ENCODE results near the gene MYPN. TPM values are rescaled to one million over a fixed set of nuclear protein-coding genes. Genes with fewer than 3 reads are reported as not detected.

Gene MYPN
- total RNA-seq, 1 experiment from 2014 or later = 0.37 TPM

DNA sequence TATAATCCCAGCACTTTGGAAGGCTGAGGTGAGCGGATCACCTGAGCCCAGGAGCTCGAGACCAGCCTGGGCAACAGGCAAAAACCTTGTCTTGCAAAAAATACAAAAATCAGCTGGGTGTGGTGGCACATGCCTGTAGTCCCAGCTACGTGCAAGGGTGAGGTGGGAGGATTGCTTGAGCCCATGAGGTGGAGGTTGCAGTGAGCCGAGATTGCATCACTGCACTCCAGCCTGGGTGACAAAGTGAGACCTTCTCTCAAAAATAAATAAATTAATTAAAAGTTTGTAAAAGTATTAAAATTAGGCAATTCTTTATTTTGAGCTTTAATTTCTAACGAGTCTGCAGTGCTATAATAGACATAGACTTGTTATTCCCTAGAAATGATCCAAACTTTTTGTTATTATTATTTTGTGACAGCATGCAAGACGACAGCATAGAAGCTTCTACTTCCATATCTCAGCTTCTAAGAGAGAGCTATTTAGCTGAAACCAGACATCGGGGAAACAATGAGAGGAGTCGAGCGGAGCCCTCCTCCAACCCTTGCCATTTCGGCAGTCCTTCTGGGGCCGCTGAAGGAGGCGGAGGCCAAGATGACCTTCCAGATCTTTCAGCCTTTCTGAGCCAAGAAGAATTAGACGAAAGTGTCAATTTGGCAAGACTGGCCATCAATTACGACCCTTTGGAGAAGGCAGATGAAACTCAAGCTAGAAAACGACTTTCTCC is 11.9 kb downstream of the MYPN start:
- no peaks in the 10 kb centered on the region for H3K9me3 Mint-ChIP-seq (ENCODE audit: unreplicated experiment)
- TF ChIP-seq, protein P1, sequence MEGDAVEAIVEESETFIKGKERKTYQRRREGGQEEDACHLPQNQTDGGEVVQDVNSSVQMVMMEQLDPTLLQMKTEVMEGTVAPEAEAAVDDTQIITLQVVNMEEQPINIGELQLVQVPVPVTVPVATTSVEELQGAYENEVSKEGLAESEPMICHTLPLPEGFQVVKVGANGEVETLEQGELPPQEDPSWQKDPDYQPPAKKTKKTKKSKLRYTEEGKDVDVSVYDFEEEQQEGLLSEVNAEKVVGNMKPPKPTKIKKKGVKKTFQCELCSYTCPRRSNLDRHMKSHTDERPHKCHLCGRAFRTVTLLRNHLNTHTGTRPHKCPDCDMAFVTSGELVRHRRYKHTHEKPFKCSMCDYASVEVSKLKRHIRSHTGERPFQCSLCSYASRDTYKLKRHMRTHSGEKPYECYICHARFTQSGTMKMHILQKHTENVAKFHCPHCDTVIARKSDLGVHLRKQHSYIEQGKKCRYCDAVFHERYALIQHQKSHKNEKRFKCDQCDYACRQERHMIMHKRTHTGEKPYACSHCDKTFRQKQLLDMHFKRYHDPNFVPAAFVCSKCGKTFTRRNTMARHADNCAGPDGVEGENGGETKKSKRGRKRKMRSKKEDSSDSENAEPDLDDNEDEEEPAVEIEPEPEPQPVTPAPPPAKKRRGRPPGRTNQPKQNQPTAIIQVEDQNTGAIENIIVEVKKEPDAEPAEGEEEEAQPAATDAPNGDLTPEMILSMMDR (IDR thresholded peaks at IDR 0.05; ENCODE audit: unreplicated experiment) = no peak
- DNase-seq (ENCODE audit: unreplicated experiment) = no peak
- no peak overlapping the region for H3K4me3 Mint-ChIP-seq (ENCODE audit: unreplicated experiment)
- BruUV-seq (replicated peaks) = no TSS peak
- H3K36me3 Mint-ChIP-seq (ENCODE audit: insufficient read depth, unreplicated experiment) = no peaks in the 10 kb centered on the region
- ChIA-PET POLR2A (interaction anchor here (1.0 to 2.5 kb wide), 3 partner anchors 11 to 20 kb away, joined by 3 to 8 read pairs (median 3); no protein-coding TSS in a partner anchor), CTCF (interaction anchor here (1.3 kb wide), 1 partner anchor 34 kb away, joined by 5 read pairs; no protein-coding TSS in a partner anchor)
- H3K27ac Mint-ChIP-seq (ENCODE audit: low read depth, unreplicated experiment) = no peak overlapping the region
- intact Hi-C loops (cut with micrococcal nuclease) = no loop called here
- H3K27me3 Mint-ChIP-seq (ENCODE audit: insufficient read depth, unreplicated experiment) = no peaks in the 10 kb centered on the region
- H3K4me1 Mint-ChIP-seq (ENCODE audit: insufficient read depth, unreplicated experiment) = no peaks in the 10 kb centered on the region

DNA sequence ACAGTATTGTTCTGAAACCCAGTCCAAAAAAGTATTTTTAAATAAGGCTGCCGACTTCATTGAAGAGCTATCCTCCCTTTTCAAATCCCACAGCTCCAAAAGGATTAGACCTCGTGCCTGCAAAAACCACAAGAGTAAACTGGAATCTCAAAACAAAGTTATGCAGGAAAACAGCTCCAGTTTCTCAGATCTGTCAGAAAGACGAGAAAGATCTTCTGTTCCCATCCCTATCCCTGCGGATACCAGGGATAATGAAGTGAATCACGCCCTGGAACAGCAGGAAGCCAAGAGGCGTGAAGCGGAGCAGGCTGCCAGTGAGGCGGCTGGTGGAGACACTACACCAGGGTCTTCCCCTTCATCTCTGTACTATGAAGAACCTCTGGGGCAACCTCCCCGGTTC is 12.6 kb downstream of the MYPN start:
- intact Hi-C loops (cut with micrococcal nuclease) = no loop called here
- Mint-ChIP-seq H3K9me3 (ENCODE audit: unreplicated experiment) (no peaks in the 10 kb centered on the region), H3K27me3 (ENCODE audit: insufficient read depth, unreplicated experiment) (no peaks in the 10 kb centered on the region), H3K36me3 (ENCODE audit: insufficient read depth, unreplicated experiment) (no peaks in the 10 kb centered on the region), H3K27ac (ENCODE audit: low read depth, unreplicated experiment) (no peak overlapping the region), H3K4me3 (ENCODE audit: unreplicated experiment) (no peak overlapping the region), H3K4me1 (ENCODE audit: insufficient read depth, unreplicated experiment) (no peaks in the 10 kb centered on the region)
- ChIA-PET POLR2A (interaction anchor here (0.6 to 2.5 kb wide), 3 partner anchors 12 to 21 kb away, joined by 3 to 8 read pairs (median 3); no protein-coding TSS in a partner anchor), CTCF (no interaction called here)
- BruUV-seq (replicated peaks) = no TSS peak
- TF ChIP-seq, protein P1 (IDR thresholded peaks at IDR 0.05; ENCODE audit: unreplicated experiment) = no peak
- no peak for DNase-seq (ENCODE audit: unreplicated experiment)

DNA sequence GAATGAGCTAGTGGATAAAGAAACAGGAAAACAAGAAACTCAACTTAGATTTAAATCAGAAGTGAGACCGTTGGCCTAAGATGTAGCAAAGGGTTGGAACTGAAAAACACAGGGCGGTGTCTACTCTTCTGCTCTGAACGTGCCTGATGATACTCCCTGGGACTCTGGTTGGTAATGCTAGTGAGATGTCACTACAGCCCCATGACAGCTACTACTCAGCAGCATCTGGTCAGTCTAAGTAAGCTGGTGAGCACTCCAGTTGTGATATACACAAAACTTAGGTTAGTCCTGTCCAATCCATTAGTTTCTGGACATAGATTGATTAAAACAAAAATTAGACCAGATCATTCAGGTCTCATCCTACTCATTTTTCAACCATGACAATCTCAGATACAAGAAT is 15.4 kb downstream of the MYPN start:
- intact Hi-C loops (cut with micrococcal nuclease) = no loop called here
- CTCF ChIA-PET = interaction anchor here (1.1 to 2.9 kb wide), 2 partner anchors 31 to 88 kb away, joined by 3 to 7 read pairs; no protein-coding TSS in a partner anchor
- H3K4me3 Mint-ChIP-seq (ENCODE audit: unreplicated experiment) = no peak overlapping the region

DNA sequence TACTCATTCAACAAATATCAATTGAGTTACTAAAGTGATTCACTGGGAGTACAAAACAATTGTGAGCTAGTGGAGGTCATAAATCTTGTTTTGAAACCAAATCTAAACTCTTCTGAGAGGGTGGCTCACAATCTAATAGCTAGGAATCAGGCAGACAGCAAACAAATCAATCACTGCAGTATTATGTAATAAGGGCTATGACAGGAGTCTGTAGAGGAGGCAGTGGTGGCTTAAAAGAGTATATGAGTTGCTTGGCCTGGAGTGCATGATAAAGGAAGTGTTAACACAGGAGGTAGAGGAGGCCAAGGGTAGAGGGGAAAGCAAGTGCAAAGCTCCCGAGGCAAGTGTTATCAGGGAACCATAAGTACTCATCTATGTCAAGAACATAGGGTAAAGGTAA is 16.5 kb downstream of the MYPN start:
- Mint-ChIP-seq H3K27ac (ENCODE audit: low read depth, unreplicated experiment) (no peak overlapping the region), H3K9me3 (ENCODE audit: unreplicated experiment) (no peaks in the 10 kb centered on the region), H3K36me3 (ENCODE audit: insufficient read depth, unreplicated experiment) (no peaks in the 10 kb centered on the region), H3K4me3 (ENCODE audit: unreplicated experiment) (no peak overlapping the region), H3K4me1 (ENCODE audit: insufficient read depth, unreplicated experiment) (no peaks in the 10 kb centered on the region), H3K27me3 (ENCODE audit: insufficient read depth, unreplicated experiment) (no peaks in the 10 kb centered on the region)
- no TSS peak for BruUV-seq (replicated peaks)
- no peak for DNase-seq (ENCODE audit: unreplicated experiment)
- intact Hi-C loops (cut with micrococcal nuclease) = no loop called here
- TF ChIP-seq, protein P1 (IDR thresholded peaks at IDR 0.05; ENCODE audit: unreplicated experiment) = no peak
- ChIA-PET POLR2A (interaction anchor here (0.7 to 2.5 kb wide), 3 partner anchors 10 to 27 kb away, joined by 3 to 8 read pairs (median 4); no protein-coding TSS in a partner anchor), CTCF (interaction anchor here (2.9 kb wide), 1 partner anchor 30 kb away, joined by 7 read pairs; no protein-coding TSS in a partner anchor)

More for the DNA sequence above, 15.4 kb downstream of the MYPN start:
- Mint-ChIP-seq H3K9me3 (ENCODE audit: unreplicated experiment) (no peaks in the 10 kb centered on the region), H3K27me3 (ENCODE audit: insufficient read depth, unreplicated experiment) (no peaks in the 10 kb centered on the region), H3K36me3 (ENCODE audit: insufficient read depth, unreplicated experiment) (no peaks in the 10 kb centered on the region), H3K4me1 (ENCODE audit: insufficient read depth, unreplicated experiment) (no peaks in the 10 kb centered on the region), H3K27ac (ENCODE audit: low read depth, unreplicated experiment) (no peak overlapping the region)
- BruUV-seq (replicated peaks) = no TSS peak
- DNase-seq (ENCODE audit: unreplicated experiment) = no peak
- POLR2A ChIA-PET = interaction anchor here (0.6 to 2.5 kb wide), 3 partner anchors 9 to 29 kb away, joined by 4 to 8 read pairs (median 5); no protein-coding TSS in a partner anchor
- TF ChIP-seq, protein P1 (IDR thresholded peaks at IDR 0.05; ENCODE audit: unreplicated experiment) = no peak

Data from MCF 10A (cell line).